Spleen (tissue), 11 donors: ENCODE data around the gene EXOC4. TPM values are rescaled to one million over a fixed set of nuclear protein-coding genes. Genes with fewer than 3 reads are reported as not detected.

ENCODE experiments used
- DNase-seq: peaks from one replicate; pipeline ENCODE4 v3.0.0-alpha.2; 2020
- H3K27ac ChIP-seq, 8 donors: fragments of 200-600 bp; sonication (generic) in 7 of 8; 1 replicate in 4 of 8; 2 replicates in 4 of 8; pipeline versions ENCODE4 v1.5.0 to v1.8.0; 2016 to 2021; ENCODE audit warnings: inconsistent platforms in 4 of 8, mild to moderate bottlenecking in 4 of 8, moderate library complexity in 1 of 8
- H3K27me3 ChIP-seq, 7 donors: fragments of 200-600 bp; sonication (generic) in 6 of 7; replicated peaks in 1 of 7; 1 replicate in 4 of 7; 2 replicates in 3 of 7; pipeline versions ENCODE4 v1.5.0 to v1.8.0; 2016 to 2021; ENCODE audit warnings: inconsistent platforms in 3 of 7, mild to moderate bottlenecking in 1 of 7
- H3K36me3 ChIP-seq, 6 donors: fragments of 200-600 bp; sonication (generic) in 5 of 6; 1 replicate in 4 of 6; 2 replicates in 2 of 6; pipeline versions ENCODE4 v1.5.0 to v1.8.0; 2016 to 2021; ENCODE audit warnings: inconsistent platforms in 2 of 6
- H3K4me1 ChIP-seq, 6 donors: fragments of 200-600 bp; sonication (generic) in 5 of 6; 1 replicate in 3 of 6; 2 replicates in 3 of 6; pipeline versions ENCODE4 v1.5.0 to v1.8.0; 2016 to 2021; ENCODE audit warnings: inconsistent platforms in 3 of 6
- H3K4me3 ChIP-seq, 8 donors: fragments of 200-600 bp; sonication (generic) in 7 of 8; 1 replicate in 4 of 8; 2 replicates in 4 of 8; pipeline versions ENCODE4 v1.5.0 to v1.8.0; 2016 to 2021; ENCODE audit warnings: inconsistent platforms in 4 of 8, mild to moderate bottlenecking in 4 of 8, moderate library complexity in 2 of 8
- H3K9me3 ChIP-seq, 8 donors: fragments of 200-600 bp; sonication (generic) in 7 of 8; 1 replicate in 4 of 8; 2 replicates in 4 of 8; pipeline versions ENCODE4 v1.5.0 to v1.8.0; 2016 to 2021; ENCODE audit warnings: inconsistent platforms in 4 of 8
- POLR2A ChIP-seq, 3 donors: fragments of 450-650 bp; IDR thresholded peaks; one replicate each; pipeline ENCODE4 v1.5.1; 2017; ENCODE audit warnings: antibody characterized with exemption in 3 of 3, mild to moderate bottlenecking in 1 of 3
- POLR2AphosphoS5 ChIP-seq, 3 donors: sonication (generic); formaldehyde crosslinking; IDR thresholded peaks; one replicate each; pipeline ENCODE4 v1.5.1; 2017; ENCODE audit warnings: antibody characterized with exemption in 3 of 3
- WGBS, 5 donors: extraction: QIAGEN DNeasy Blood & Tissue Kit in 3 of 5; methylation state at CpG; one replicate each; pipeline versions ENCODE4 v1.1.5 to v1.1.7; 2013 to 2018; 5-methylcytosine and 5-hydroxymethylcytosine counted together
- intact Hi-C: fragments of 100-400 bp; cut with DNase I; formaldehyde crosslinking; loops from one replicate; pipeline ENCODE4 v1.15.0; 2023; ENCODE audit warnings: low total_unique reads
- polyA plus RNA-seq, 3 donors: library from polyadenylated mRNA; stranded (reverse); fragments of 200-250 nt; gene quantifications; one replicate each; pipeline ENCODE4 v1.2.1, GENCODE V29; 2013
- total RNA-seq, 7 donors: library from RNA; depleted of rRNA in 3 of 7; stranded (reverse); fragments of >200 nt in 3 of 7; fragmentation: NEBNext Ultra II Directional in 4 of 7; extraction: Animal tissue kit (Norgen Biotek cat#: 25700) in 4 of 7; gene quantifications; one replicate each; pipeline versions ENCODE4 v1.1.0 to v1.2.1, GENCODE V29; 2016 to 2021
- TF ChIP-seq, protein P1 (sequence below), 11 experiments: fragments of 200-600 bp in 7 of 11; fragments of 450-650 bp in 4 of 11; sonication (generic) in 4 of 11; IDR thresholded peaks in 8 of 11; conservative IDR thresholded peaks in 3 of 11; 1 replicate in 7 of 11; 2 replicates in 4 of 11; pipeline versions ENCODE4 v1.4.0 to v1.8.0; 2016 to 2021; ENCODE audit warnings: antibody characterized with exemption in 11 of 11, inconsistent platforms in 4 of 11, mild to moderate bottlenecking in 1 of 11
- donor health status: healthy with polysubstance abuse.
- donor health status: DM: no; HTN: no; CAD: no; lungs with moderate emphysema.
- donor health status: DM: no; HTN: no; CAD: no.
- donor health status: Bipolar disorder and iron deficiency.
- donor health status: healthy.
- donor health status: DM: no; HTN: no; CAD: no.
- donor health status: DM: yes; HTN: yes; CAD: no.

EXOC4 gene
- total and polyA plus RNA-seq, 10 donors: 14.1 to 138 (median 102) TPM

DNA sequence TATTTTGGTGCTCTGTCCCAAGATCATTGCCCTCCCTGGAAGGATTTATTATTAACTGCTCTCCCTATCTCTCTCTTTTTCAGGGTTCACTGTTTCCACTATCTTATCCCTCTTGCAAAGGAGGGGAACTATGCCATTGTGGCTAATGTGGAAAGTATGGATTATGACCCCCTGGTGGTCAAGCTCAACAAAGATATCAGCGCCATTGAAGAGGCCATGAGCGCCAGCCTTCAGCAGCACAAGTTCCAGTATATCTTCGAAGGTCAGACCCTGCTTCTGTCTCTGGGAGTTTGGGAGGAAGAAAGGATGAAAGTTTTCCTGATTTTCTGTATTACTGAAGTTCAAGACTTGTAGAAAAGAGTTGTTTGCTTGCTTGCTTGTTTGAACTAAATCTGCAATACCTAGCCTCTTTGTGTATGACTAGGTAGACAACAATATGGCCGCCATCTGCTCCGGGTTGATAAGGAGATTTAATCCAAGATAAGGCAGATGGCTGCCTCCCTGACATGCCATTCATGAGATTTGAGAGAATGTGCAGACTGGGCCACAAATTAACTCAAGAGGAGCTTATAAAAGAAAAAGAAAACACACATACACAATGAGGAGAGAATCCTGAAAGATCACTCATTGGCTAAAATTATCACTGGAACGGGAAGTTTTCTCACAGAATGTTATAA lies 752.1 kb downstream of the EXOC4 start:
- no peak overlapping the region for H3K4me3 ChIP-seq
- no peak for DNase-seq
- no peaks in the 10 kb centered on the region for H3K4me1 ChIP-seq
- H3K36me3 ChIP-seq: peaks cover 0 to 49% (median 8%) of the 10 kb centered on the region in 6 donors
- H3K9me3 ChIP-seq: no peaks in the 10 kb centered on the region
- H3K27me3 ChIP-seq: no peaks in the 10 kb centered on the region
- TF ChIP-seq POLR2AphosphoS5 (IDR thresholded peaks at IDR 0.05) (no peak), POLR2A (IDR thresholded peaks at IDR 0.05) (no peak)
- TF ChIP-seq, protein P1, sequence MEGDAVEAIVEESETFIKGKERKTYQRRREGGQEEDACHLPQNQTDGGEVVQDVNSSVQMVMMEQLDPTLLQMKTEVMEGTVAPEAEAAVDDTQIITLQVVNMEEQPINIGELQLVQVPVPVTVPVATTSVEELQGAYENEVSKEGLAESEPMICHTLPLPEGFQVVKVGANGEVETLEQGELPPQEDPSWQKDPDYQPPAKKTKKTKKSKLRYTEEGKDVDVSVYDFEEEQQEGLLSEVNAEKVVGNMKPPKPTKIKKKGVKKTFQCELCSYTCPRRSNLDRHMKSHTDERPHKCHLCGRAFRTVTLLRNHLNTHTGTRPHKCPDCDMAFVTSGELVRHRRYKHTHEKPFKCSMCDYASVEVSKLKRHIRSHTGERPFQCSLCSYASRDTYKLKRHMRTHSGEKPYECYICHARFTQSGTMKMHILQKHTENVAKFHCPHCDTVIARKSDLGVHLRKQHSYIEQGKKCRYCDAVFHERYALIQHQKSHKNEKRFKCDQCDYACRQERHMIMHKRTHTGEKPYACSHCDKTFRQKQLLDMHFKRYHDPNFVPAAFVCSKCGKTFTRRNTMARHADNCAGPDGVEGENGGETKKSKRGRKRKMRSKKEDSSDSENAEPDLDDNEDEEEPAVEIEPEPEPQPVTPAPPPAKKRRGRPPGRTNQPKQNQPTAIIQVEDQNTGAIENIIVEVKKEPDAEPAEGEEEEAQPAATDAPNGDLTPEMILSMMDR (IDR thresholded peaks at IDR 0.05 in 8 of 11, conservative IDR thresholded peaks at IDR 0.05 in 3 of 11): no peak
- 93 to 97% (median 97%) methylated on average over 6 of the region's 6 CpGs for WGBS, 5 donors
- no peak overlapping the region for H3K27ac ChIP-seq
- intact Hi-C loops: no loop called here

DNA sequence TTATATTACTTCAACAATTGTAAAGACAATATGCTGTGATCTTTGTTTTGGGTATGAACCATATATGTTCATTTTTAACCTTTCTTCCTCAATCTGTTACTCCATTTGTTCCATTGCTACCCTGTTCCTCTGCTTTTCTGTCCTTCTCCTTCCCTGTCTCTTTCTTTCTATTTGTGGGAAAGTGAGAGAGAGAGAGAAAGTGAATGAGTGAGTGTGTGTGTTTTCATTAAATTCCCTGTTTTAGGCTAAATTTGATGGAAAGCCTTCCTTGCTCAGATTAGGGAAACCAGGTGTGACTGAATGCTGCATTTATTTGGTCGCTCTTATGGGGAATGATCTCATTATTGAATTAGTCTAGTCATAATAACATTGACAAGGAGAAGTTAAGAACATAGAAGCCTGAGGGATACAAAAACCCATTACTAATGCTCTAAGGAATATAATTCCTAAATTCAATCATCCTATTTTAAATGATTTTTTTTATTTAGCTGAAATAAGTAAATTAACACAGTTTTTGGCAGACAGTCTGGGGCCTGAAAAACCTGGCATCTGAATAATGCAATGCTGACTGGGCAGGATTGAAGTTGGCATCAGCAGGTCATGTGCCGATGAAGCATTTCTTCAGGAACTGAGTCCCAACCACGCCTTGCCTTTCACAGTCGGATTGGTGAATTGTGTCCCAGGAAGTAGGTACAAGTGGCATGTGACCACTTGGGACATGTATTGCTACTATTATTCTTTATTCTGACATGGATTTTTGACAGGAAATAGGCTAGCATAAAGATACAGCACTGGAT lies 756.6 kb downstream of the EXOC4 start:
- Histone ChIP-seq H3K4me1 (no peaks in the 10 kb centered on the region), H3K9me3 (no peaks in the 10 kb centered on the region), H3K36me3 (peaks cover 0 to 54% (median 8%) of the 10 kb centered on the region in 6 donors), H3K4me3 (no peak overlapping the region), H3K27ac (no peak overlapping the region), H3K27me3 (no peaks in the 10 kb centered on the region)
- TF ChIP-seq POLR2A (IDR thresholded peaks at IDR 0.05) (no peak), POLR2AphosphoS5 (IDR thresholded peaks at IDR 0.05) (no peak)
- TF ChIP-seq, protein P1 (IDR thresholded peaks at IDR 0.05 in 8 of 11, conservative IDR thresholded peaks at IDR 0.05 in 3 of 11): no peak
- 85 to 93% (median 87%) methylated on average over 4 of the region's 4 CpGs for WGBS, 5 donors
- intact Hi-C loops: no loop called here
- DNase-seq: no peak

DNA sequence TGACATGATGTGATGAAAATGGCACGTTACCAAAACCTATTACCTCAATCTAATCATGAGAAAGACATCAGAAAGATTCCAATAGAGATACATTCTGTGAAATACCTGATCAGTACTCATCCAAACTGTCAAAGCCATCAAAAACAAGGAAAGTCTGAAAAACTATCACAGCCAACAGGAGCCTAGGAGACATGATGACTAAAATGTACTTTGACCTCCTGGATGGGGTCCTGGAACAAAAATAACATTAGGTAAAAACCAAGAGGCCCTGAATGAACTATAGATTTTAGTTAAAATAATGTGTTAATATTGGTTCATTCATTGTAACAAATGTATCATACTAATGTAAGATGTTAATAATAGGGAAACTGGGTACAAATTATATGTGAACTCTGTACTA lies 760.4 kb downstream of the EXOC4 start:
- WGBS, 5 donors: 88 to 97% (median 91%) methylated on average over 1 of the region's 1 CpG
- no peaks in the 10 kb centered on the region for H3K27me3 ChIP-seq
- no peak for TF ChIP-seq POLR2A (IDR thresholded peaks at IDR 0.05)
- no peak for TF ChIP-seq POLR2AphosphoS5 (IDR thresholded peaks at IDR 0.05)
- TF ChIP-seq, protein P1 (IDR thresholded peaks at IDR 0.05 in 8 of 11, conservative IDR thresholded peaks at IDR 0.05 in 3 of 11): no peak
- H3K27ac ChIP-seq: no peak overlapping the region
- no peaks in the 10 kb centered on the region for H3K4me1 ChIP-seq
- no peak overlapping the region for H3K4me3 ChIP-seq
- intact Hi-C loops: no loop called here
- H3K36me3 ChIP-seq: peaks cover 0 to 21% (median 2%) of the 10 kb centered on the region in 6 donors
- no peak for DNase-seq
- no peaks in the 10 kb centered on the region for H3K9me3 ChIP-seq

DNA sequence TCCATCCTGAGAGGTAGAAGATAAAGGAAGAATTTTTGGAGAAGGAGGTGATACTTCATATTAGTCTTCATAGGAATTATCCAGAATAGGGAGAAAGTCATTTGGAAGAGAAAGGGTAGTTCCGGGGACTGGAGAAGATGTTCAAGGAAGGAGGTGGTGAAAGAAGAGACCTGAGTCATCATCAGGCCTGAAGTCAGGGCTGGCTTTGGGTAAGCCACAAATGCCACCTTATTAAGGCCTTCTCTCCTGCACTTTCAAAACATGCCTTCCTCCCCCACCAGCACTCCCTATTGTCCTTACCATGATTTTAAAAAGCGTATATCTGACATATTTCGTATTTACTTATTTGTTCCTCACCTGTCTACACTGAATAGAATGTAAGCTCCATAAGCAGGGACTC lies 762.1 kb downstream of the EXOC4 start:
- DNase-seq: no peak
- TF ChIP-seq POLR2AphosphoS5 (IDR thresholded peaks at IDR 0.05) (no peak), POLR2A (IDR thresholded peaks at IDR 0.05) (no peak)
- TF ChIP-seq, protein P1 (IDR thresholded peaks at IDR 0.05 in 8 of 11, conservative IDR thresholded peaks at IDR 0.05 in 3 of 11): no peak
- Histone ChIP-seq H3K4me1 (no peaks in the 10 kb centered on the region), H3K27ac (no peak overlapping the region), H3K27me3 (no peaks in the 10 kb centered on the region), H3K4me3 (no peak overlapping the region), H3K9me3 (no peaks in the 10 kb centered on the region), H3K36me3 (peaks cover 0 to 22% (median under 1%) of the 10 kb centered on the region in 6 donors)
- 85 to 97% (median 92%) methylated on average over 3 of the region's 3 CpGs for WGBS, 5 donors
- intact Hi-C loops: no loop called here
